ENCODE data around the gene MPZL1.

The MPZL1 gene

GRCh38 chr1:167756730-167757405 is 35.1 kb downstream of the MPZL1 start:
- TF ChIP-seq GABPA (IDR thresholded peaks at IDR 0.05; ENCODE audit: low read depth), result no peak
- TF ChIP-seq SPI1 (IDR thresholded peaks at IDR 0.05; ENCODE audit: borderline replicate concordance, low read depth), result peak; percentile 43; the same call in 1 of the 2 replicates
- TF ChIP-seq POLR2AphosphoS5 (IDR thresholded peaks at IDR 0.05; ENCODE audit: low read depth), result no peak
- Histone ChIP-seq H3K27me3 (ENCODE audit: insufficient read depth, poor library complexity, severe bottlenecking) (no peaks in the 10 kb centered on the region), H3K4me3 (replicated peaks; ENCODE audit: insufficient read depth, low read length) (no peak overlapping the region), H3K27ac (replicated peaks) (peak overlapping the region; percentile 66)
- DNase-seq (ENCODE audit: low read depth in 1 of 2, low spot score in 1 of 2), result peak in 1 of 2 experiments; percentile 27

DNA sequence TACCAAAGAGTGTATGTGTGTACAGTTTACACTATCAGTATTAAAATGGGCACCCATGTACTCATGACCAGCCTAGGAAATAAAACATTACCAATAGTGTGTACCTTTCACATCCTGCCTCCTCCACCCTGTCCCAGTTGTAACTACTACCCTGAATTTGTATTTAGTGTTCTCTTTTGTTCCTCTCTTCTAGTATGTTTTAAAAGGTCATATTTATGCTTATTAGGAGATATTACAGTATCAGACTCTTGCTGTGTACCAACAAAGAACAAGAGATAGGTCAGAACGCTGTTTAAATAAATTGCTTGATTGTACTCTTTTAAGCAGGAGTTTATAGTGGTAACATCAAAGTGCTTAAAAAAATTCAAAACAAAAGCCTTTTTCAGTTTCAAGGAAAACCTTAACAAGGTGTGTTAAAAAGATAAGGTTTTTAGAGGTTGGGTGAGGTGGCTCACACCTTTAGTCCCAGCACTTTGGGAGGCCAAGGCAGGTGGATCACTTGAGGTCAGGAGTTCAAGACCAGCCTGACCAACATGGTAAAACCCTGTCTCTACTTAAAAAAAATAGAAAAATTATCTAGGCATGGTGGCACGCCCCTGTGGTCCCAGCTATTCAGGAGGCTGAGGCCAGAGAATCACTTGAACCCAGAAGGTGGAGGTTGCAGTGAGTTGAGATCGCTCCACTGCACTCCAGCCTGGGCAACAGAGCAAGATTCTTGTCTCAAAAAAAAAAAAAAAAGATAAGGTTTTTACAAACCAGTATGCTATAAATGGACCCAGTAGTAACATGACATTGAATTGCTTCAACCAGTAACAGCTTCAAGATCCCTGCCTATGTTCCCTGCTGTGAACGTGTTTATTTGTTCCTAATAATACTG is 35.9 kb downstream of the MPZL1 start:
- no peak for TF ChIP-seq SPI1 (IDR thresholded peaks at IDR 0.05; ENCODE audit: borderline replicate concordance, low read depth)
- TF ChIP-seq, protein P1, sequence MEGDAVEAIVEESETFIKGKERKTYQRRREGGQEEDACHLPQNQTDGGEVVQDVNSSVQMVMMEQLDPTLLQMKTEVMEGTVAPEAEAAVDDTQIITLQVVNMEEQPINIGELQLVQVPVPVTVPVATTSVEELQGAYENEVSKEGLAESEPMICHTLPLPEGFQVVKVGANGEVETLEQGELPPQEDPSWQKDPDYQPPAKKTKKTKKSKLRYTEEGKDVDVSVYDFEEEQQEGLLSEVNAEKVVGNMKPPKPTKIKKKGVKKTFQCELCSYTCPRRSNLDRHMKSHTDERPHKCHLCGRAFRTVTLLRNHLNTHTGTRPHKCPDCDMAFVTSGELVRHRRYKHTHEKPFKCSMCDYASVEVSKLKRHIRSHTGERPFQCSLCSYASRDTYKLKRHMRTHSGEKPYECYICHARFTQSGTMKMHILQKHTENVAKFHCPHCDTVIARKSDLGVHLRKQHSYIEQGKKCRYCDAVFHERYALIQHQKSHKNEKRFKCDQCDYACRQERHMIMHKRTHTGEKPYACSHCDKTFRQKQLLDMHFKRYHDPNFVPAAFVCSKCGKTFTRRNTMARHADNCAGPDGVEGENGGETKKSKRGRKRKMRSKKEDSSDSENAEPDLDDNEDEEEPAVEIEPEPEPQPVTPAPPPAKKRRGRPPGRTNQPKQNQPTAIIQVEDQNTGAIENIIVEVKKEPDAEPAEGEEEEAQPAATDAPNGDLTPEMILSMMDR (IDR thresholded peaks at IDR 0.05; ENCODE audit: insufficient read depth, low read length), result no peak
- TF ChIP-seq GABPA (IDR thresholded peaks at IDR 0.05; ENCODE audit: low read depth), result no peak
- no peak for TF ChIP-seq POLR2AphosphoS5 (IDR thresholded peaks at IDR 0.05; ENCODE audit: low read depth)
- TF ChIP-seq REST (IDR thresholded peaks at IDR 0.05; ENCODE audit: insufficient replicate concordance, low read depth), result no peak
- Histone ChIP-seq H3K4me3 (replicated peaks; ENCODE audit: insufficient read depth, low read length) (no peak overlapping the region), H3K27me3 (ENCODE audit: insufficient read depth, poor library complexity, severe bottlenecking) (no peaks in the 10 kb centered on the region), H3K27ac (replicated peaks) (peak overlapping the region; percentile 66)
- DNase-seq (ENCODE audit: low read depth in 1 of 2, low spot score in 1 of 2), result no peak

DNA sequence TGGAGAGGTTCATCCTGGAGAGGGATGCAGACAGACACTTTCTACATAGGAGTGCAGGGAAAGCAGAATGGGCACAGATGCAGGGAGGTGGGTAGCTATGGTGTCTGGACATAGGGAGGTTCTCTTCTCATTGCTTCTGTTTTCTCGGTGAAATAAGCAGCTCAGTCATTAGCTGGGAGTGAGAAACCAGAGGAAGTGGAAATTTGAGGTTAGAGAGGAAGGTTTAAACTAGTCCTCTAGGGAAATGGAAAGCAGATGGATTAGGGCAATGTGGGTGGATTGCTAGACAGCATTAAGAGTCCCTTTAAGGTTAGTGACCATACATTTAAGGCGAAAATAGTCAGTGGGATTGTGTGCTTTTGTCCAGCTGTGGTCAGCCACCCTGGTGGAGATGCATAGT is 39.6 kb downstream of the MPZL1 start:
- DNase-seq (ENCODE audit: low read depth in 1 of 2, low spot score in 1 of 2), result peak in 1 of 2 experiments; percentile 48
- Histone ChIP-seq H3K27ac (replicated peaks) (no peak overlapping the region), H3K4me3 (replicated peaks; ENCODE audit: insufficient read depth, low read length) (no peak overlapping the region), H3K27me3 (ENCODE audit: insufficient read depth, poor library complexity, severe bottlenecking) (no peaks in the 10 kb centered on the region)
- TF ChIP-seq POLR2AphosphoS5 (IDR thresholded peaks at IDR 0.05; ENCODE audit: low read depth) (peak; percentile 32; the same call in 1 of the 2 replicates), GABPA (IDR thresholded peaks at IDR 0.05; ENCODE audit: low read depth) (no peak), REST (IDR thresholded peaks at IDR 0.05; ENCODE audit: insufficient replicate concordance, low read depth) (no peak), SPI1 (IDR thresholded peaks at IDR 0.05; ENCODE audit: borderline replicate concordance, low read depth) (peak; percentile 90)
- TF ChIP-seq, protein P1 (IDR thresholded peaks at IDR 0.05; ENCODE audit: insufficient read depth, low read length), result no peak

Measured in HL-60 (cell line).